A673 (cell line): ENCODE measurements around the gene RNGTT.

Source experiments
- EZH2 ChIP-seq: fragments of 200-600 bp; sonication (generic); IDR thresholded peaks from 2 replicates; pipeline ENCODE4 v1.6.1; 2017; ENCODE audit warnings: borderline replicate concordance, low read depth, mild to moderate bottlenecking, mixed read lengths, antibody characterized with exemption, low read length; ENCODE audit not compliant: poor library complexity, severe bottlenecking
- TF ChIP-seq, protein P1 (sequence below): fragments of 300-800, 200-600 bp; sonication (generic); conservative IDR thresholded peaks from 2 replicates; pipeline ENCODE4 v1.5.1; 2017; ENCODE audit warnings: low read depth, mild to moderate bottlenecking, antibody characterized with exemption, low read length, moderate library complexity, mixed read lengths

DNA sequence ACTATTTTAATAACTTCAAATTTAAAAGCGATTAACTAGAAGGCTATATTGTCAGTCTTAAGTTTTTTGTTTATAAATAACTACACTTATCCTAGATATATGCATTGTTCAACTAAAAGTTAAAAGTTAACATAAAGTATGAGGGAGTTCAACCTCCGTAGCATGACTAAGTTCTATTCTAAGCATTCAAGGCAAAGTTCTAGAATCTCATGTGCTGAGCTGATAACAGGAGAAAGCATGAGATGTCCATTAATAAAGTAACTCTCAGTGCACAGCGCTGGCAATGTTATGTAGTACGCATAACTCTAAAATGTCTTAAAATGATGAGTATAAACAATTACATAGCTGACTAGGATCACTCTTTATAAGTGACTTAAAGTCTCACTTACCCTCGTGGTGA is 264.8 kb downstream of the RNGTT start:
- no peak for TF ChIP-seq EZH2
- TF ChIP-seq, protein P1, sequence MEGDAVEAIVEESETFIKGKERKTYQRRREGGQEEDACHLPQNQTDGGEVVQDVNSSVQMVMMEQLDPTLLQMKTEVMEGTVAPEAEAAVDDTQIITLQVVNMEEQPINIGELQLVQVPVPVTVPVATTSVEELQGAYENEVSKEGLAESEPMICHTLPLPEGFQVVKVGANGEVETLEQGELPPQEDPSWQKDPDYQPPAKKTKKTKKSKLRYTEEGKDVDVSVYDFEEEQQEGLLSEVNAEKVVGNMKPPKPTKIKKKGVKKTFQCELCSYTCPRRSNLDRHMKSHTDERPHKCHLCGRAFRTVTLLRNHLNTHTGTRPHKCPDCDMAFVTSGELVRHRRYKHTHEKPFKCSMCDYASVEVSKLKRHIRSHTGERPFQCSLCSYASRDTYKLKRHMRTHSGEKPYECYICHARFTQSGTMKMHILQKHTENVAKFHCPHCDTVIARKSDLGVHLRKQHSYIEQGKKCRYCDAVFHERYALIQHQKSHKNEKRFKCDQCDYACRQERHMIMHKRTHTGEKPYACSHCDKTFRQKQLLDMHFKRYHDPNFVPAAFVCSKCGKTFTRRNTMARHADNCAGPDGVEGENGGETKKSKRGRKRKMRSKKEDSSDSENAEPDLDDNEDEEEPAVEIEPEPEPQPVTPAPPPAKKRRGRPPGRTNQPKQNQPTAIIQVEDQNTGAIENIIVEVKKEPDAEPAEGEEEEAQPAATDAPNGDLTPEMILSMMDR: no peak
